Measurements from ENCODE around the gene KLF12.

- TF ChIP-seq TEAD1 (CRISPR knock-in tag; IDR thresholded peaks at IDR 0.05) (no peak), USF2 (CRISPR knock-in tag; IDR thresholded peaks at IDR 0.05) (no peak), MAZ (CRISPR knock-in tag; conservative IDR thresholded peaks at IDR 0.05 in 1 of 2, IDR thresholded peaks at IDR 0.05 in 1 of 2) (no peak), ZFP1 (CRISPR knock-in tag; IDR thresholded peaks at IDR 0.05) (no peak), CTCF (IDR thresholded peaks at IDR 0.05 in 2 of 3, conservative IDR thresholded peaks at IDR 0.05 in 1 of 3; ENCODE audit: insufficient read depth in 2 of 3, low read depth in 1 of 3, low read length in 3 of 3) (no peak), PKNOX1 (IDR thresholded peaks at IDR 0.05) (no peak), SP1 (CRISPR knock-in tag; IDR thresholded peaks at IDR 0.05) (no peak), SIRT6 (IDR thresholded peaks at IDR 0.05; ENCODE audit: low read depth, low read length) (no peak)
Measured at GRCh38 chr13:74128156-74128767, 5.9 kb downstream of the KLF12 start.
